K562 (cell line): ENCODE results near the gene OOSP3. TPM values are rescaled to one million over a fixed set of nuclear protein-coding genes. Genes with fewer than 3 reads are reported as not detected.
A peak's percentile ranks its signal among the peaks of the same experiment; 100 is the strongest.

ENCODE experiments used
- CBX1 ChIP-seq: sonication (generic); IDR thresholded peaks from 2 replicates; pipeline ENCODE4 v1.6.1; 2016; ENCODE audit warnings: antibody characterized with exemption, low read depth, mild to moderate bottlenecking
- ERF ChIP-seq: fragments of 450-650 bp; formaldehyde crosslinking; IDR thresholded peaks from 2 replicates; pipeline ENCODE4 v1.4.0; 2020; ENCODE audit warnings: mild to moderate bottlenecking, mixed read lengths
- FUS ChIP-seq: fragments of 200-400 bp; formaldehyde crosslinking; optimal IDR thresholded peaks from 2 replicates; pipeline ENCODE3; 2017; ENCODE audit warnings: low read depth, low read length
- KDM1A ChIP-seq, 2 experiments: fragments of 450-650 bp; IDR thresholded peaks; 2 replicates each; pipeline ENCODE4 v1.6.1; 2016; ENCODE audit warnings: mild to moderate bottlenecking in 2 of 2
- KDM2B ChIP-seq: fragments of 250-450 bp; sonication (Bioruptor Pico); IDR thresholded peaks from 2 replicates; pipeline ENCODE4 v1.8.0; 2021; ENCODE audit warnings: mild to moderate bottlenecking, moderate library complexity
- KLF16 ChIP-seq: IDR thresholded peaks from 2 replicates; pipeline ENCODE4 v1.6.1; 2016; ENCODE audit warnings: antibody characterized with exemption
- MYC ChIP-seq, 2 experiments: fragments of 250-450 bp in 1 of 2; sonication (Bioruptor Pico) in 1 of 2; IDR thresholded peaks; 2 replicates each; pipeline versions ENCODE4 v1.5.1 to v1.6.1; 2012 to 2021; ENCODE audit warnings: low read depth in 2 of 2, borderline replicate concordance in 1 of 2, improper control_type of control experiment in 1 of 2, low read length in 1 of 2, mild to moderate bottlenecking in 1 of 2, moderate library complexity in 1 of 2
- PRDM10 ChIP-seq: fragments of 450-650 bp; IDR thresholded peaks from 2 replicates; pipeline ENCODE4 v1.6.1; 2018; ENCODE audit not compliant: partially characterized antibody
- RUNX1 ChIP-seq: sonication (generic); IDR thresholded peaks from 2 replicates; pipeline ENCODE4 v1.6.1; 2016; ENCODE audit warnings: antibody characterized with exemption, low read depth
- THRAP3 ChIP-seq: fragments of 450-650 bp; IDR thresholded peaks from 2 replicates; pipeline ENCODE4 v1.6.1; 2016; ENCODE audit warnings: mild to moderate bottlenecking, inconsistent platforms, borderline replicate concordance
- ZEB2 ChIP-seq: fragments of 450-650 bp; IDR thresholded peaks from 2 replicates; pipeline ENCODE4 v1.6.1; 2016
- ZNF75A ChIP-seq: fragments of 450-650 bp; formaldehyde crosslinking; IDR thresholded peaks from 2 replicates; pipeline ENCODE4 v1.4.0; 2020; ENCODE audit warnings: mild to moderate bottlenecking
- ZSCAN29 ChIP-seq: fragments of 450-650 bp; IDR thresholded peaks from 2 replicates; pipeline ENCODE4 v1.6.1; 2017
- polyA plus RNA-seq, 8 experiments: library from polyadenylated mRNA; depleted of rRNA in 4 of 8; stranded (reverse) in 5 of 8; unstranded in 3 of 8; fragments of >200 nt; fragmentation: Nextera tagmentation in 2 of 8; fragmentation: Illumina TruSeq in 1 of 8; extraction: Ambion mirVana in 2 of 8; extraction: Trizol in 1 of 8; gene quantifications; 2 replicates each; pipeline versions ENCODE4 v1.2.1 to v1.2.3, GENCODE V29; 2011 to 2014; ENCODE audit warnings: inconsistent platforms in 1 of 8, missing spikeins in 1 of 8
- total RNA-seq, 7 experiments: library from RNA; depleted of rRNA in 6 of 7; stranded (reverse); fragments of >200 nt in 6 of 7; fragmentation: Illumina TruSeq in 2 of 7; extraction: Trizol in 2 of 7; gene quantifications; 2 replicates each; pipeline versions ENCODE4 v1.2.1 to v1.2.3, GENCODE V29; 2011 to 2021; ENCODE audit warnings: low replicate concordance in 1 of 7
- TF ChIP-seq, protein P1 (sequence below): sonication (generic); formaldehyde crosslinking; IDR thresholded peaks from 2 replicates; pipeline ENCODE4 v1.8.0; 2022; ENCODE audit warnings: mild to moderate bottlenecking, missing genetic modification reagents, borderline replicate concordance
- TF ChIP-seq, protein P2 (sequence below): fragments of 200-800 bp; sonication (Bioruptor generic); IDR thresholded peaks from 2 replicates; pipeline ENCODE4 v1.6.1; 2017; ENCODE audit warnings: missing genetic modification characterization, missing compliant biosample characterization
- TF ChIP-seq, protein P3 (sequence below): fragments of 250-450 bp; sonication (Bioruptor Pico); IDR thresholded peaks from 2 replicates; pipeline ENCODE4 v1.4.0; 2020

The OOSP3 gene
- total and polyA plus RNA-seq, 9 of the 15 experiments (the other 6 are each of a cell fraction or from before 2014, with no cell fraction given), result 0.09 to 0.32 (median 0.15) TPM; not detected in 6

- TF ChIP-seq RUNX1 (no peak), FUS (no peak), CBX1 (no peak), THRAP3 (no peak), PRDM10 (no peak), KDM1A (IDR thresholded peaks at IDR 0.05) (peak; percentile 86 to 89), ZNF75A (no peak), ERF (CRISPR knock-in tag) (no peak), ZEB2 (no peak), KLF16 (no peak), ZSCAN29 (no peak), MYC (IDR thresholded peaks at IDR 0.05; ENCODE audit: low read depth, low read length) (no peak), MYC (CRISPR knock-in tag; IDR thresholded peaks at IDR 0.05; ENCODE audit: borderline replicate concordance, low read depth) (no peak), KDM2B (CRISPR knock-in tag) (no peak)
- TF ChIP-seq, protein P1, sequence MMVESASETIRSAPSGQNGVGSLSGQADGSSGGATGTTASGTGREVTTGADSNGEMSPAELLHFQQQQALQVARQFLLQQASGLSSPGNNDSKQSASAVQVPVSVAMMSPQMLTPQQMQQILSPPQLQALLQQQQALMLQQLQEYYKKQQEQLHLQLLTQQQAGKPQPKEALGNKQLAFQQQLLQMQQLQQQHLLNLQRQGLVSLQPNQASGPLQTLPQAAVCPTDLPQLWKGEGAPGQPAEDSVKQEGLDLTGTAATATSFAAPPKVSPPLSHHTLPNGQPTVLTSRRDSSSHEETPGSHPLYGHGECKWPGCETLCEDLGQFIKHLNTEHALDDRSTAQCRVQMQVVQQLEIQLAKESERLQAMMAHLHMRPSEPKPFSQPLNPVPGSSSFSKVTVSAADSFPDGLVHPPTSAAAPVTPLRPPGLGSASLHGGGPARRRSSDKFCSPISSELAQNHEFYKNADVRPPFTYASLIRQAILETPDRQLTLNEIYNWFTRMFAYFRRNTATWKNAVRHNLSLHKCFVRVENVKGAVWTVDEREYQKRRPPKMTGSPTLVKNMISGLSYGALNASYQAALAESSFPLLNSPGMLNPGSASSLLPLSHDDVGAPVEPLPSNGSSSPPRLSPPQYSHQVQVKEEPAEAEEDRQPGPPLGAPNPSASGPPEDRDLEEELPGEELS (CRISPR knock-in tag), result no peak
- TF ChIP-seq, protein P2, sequence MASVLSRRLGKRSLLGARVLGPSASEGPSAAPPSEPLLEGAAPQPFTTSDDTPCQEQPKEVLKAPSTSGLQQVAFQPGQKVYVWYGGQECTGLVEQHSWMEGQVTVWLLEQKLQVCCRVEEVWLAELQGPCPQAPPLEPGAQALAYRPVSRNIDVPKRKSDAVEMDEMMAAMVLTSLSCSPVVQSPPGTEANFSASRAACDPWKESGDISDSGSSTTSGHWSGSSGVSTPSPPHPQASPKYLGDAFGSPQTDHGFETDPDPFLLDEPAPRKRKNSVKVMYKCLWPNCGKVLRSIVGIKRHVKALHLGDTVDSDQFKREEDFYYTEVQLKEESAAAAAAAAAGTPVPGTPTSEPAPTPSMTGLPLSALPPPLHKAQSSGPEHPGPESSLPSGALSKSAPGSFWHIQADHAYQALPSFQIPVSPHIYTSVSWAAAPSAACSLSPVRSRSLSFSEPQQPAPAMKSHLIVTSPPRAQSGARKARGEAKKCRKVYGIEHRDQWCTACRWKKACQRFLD (CRISPR knock-in tag), result no peak
- TF ChIP-seq, protein P3, sequence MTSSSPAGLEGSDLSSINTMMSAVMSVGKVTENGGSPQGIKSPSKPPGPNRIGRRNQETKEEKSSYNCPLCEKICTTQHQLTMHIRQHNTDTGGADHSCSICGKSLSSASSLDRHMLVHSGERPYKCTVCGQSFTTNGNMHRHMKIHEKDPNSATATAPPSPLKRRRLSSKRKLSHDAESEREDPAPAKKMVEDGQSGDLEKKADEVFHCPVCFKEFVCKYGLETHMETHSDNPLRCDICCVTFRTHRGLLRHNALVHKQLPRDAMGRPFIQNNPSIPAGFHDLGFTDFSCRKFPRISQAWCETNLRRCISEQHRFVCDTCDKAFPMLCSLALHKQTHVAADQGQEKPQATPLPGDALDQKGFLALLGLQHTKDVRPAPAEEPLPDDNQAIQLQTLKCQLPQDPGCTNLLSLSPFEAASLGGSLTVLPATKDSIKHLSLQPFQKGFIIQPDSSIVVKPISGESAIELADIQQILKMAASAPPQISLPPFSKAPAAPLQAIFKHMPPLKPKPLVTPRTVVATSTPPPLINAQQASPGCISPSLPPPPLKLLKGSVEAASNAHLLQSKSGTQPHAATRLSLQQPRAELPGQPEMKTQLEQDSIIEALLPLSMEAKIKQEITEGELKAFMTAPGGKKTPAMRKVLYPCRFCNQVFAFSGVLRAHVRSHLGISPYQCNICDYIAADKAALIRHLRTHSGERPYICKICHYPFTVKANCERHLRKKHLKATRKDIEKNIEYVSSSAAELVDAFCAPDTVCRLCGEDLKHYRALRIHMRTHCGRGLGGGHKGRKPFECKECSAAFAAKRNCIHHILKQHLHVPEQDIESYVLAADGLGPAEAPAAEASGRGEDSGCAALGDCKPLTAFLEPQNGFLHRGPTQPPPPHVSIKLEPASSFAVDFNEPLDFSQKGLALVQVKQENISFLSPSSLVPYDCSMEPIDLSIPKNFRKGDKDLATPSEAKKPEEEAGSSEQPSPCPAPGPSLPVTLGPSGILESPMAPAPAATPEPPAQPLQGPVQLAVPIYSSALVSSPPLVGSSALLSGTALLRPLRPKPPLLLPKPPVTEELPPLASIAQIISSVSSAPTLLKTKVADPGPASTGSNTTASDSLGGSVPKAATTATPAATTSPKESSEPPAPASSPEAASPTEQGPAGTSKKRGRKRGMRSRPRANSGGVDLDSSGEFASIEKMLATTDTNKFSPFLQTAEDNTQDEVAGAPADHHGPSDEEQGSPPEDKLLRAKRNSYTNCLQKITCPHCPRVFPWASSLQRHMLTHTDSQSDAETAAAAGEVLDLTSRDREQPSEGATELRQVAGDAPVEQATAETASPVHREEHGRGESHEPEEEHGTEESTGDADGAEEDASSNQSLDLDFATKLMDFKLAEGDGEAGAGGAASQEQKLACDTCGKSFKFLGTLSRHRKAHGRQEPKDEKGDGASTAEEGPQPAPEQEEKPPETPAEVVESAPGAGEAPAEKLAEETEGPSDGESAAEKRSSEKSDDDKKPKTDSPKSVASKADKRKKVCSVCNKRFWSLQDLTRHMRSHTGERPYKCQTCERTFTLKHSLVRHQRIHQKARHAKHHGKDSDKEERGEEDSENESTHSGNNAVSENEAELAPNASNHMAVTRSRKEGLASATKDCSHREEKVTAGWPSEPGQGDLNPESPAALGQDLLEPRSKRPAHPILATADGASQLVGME (CRISPR knock-in tag), result no peak
These were observed 20.1 kb downstream of the OOSP3 start (continued) for GRCh38 chr11:59898650-59899049.
